Body of pancreas (tissue), 4 donors: ENCODE results near the gene SFTPA2. TPM values are rescaled to one million over a fixed set of nuclear protein-coding genes. Genes with fewer than 3 reads are reported as not detected.
"Not testable (repeated sequence)": the region's sequence is repeated elsewhere in the genome, so short reads cannot be mapped to it uniquely, and the experiment has no call there.

ENCODE experiments used
- ATAC-seq: fragments of 150-250 bp; one replicate; pipeline ENCODE4 v1.9.1; 2016
- DNase-seq, 4 donors: peaks; one replicate each; pipeline ENCODE4 v3.0.0-alpha.2; 2019
- H3K27ac ChIP-seq, 4 donors: fragments of 200-600 bp; sonication (generic); 1 replicate in 3 of 4; 2 replicates in 1 of 4; pipeline versions ENCODE4 v1.5.1 to v1.6.1; 2016 to 2019; ENCODE audit warnings: mild to moderate bottlenecking in 1 of 4, mixed read lengths in 1 of 4, moderate library complexity in 1 of 4
- H3K27me3 ChIP-seq, 2 donors: fragments of 200-600 bp; sonication (generic); one replicate each; pipeline ENCODE4 v1.6.0; 2016; ENCODE audit warnings: mild to moderate bottlenecking in 1 of 2
- H3K36me3 ChIP-seq, 2 donors: fragments of 200-600 bp; sonication (generic); replicated peaks in 1 of 2; 2 replicates each; pipeline ENCODE4 v1.5.1; 2016; ENCODE audit warnings: low read depth in 2 of 2; ENCODE audit not compliant: insufficient read depth in 1 of 2
- H3K4me1 ChIP-seq: fragments of 200-600 bp; sonication (generic); one replicate; pipeline ENCODE4 v1.6.0; 2016
- H3K4me3 ChIP-seq, 2 donors: fragments of 200-600 bp; sonication (generic); 1 replicate in 1 of 2; 2 replicates in 1 of 2; pipeline ENCODE4 v1.5.1; 2016 to 2019
- H3K9me3 ChIP-seq, 3 donors: fragments of 200-600 bp; sonication (generic); 1 replicate in 2 of 3; 2 replicates in 1 of 3; pipeline ENCODE4 v1.5.1; 2016
- CTCF ChIP-seq, 7 experiments: fragments of 450-650 bp in 4 of 7; fragments of 200-600 bp in 3 of 7; sonication (generic) in 3 of 7; IDR thresholded peaks; one replicate each; pipeline ENCODE4 v1.5.1; 2016 to 2019; ENCODE audit warnings: antibody characterized with exemption in 7 of 7
- POLR2A ChIP-seq, 3 donors: fragments of 450-650 bp; IDR thresholded peaks; one replicate each; pipeline ENCODE4 v1.6.1; 2016; ENCODE audit warnings: antibody characterized with exemption in 3 of 3, mild to moderate bottlenecking in 2 of 3
- WGBS, 2 donors: methylation state at CpG; one replicate each; pipeline ENCODE4 v1.1.5; 2017; 5-methylcytosine and 5-hydroxymethylcytosine counted together
- intact Hi-C: fragments of 100-400 bp; cut with DNase I; formaldehyde crosslinking; loops from one replicate; pipeline ENCODE4 v1.15.1; 2023
- small RNA-seq: library from RNA; depleted of rRNA; stranded (forward); fragments of <200 nt; gene quantifications from one replicate; pipeline ENCODE3, GENCODE V24; 2016
- total RNA-seq, 2 donors: library from RNA; depleted of rRNA; stranded (reverse); fragments of >200 nt; gene quantifications; one replicate each; pipeline ENCODE4 v1.1.0, GENCODE V29; 2016

SFTPA2 gene
- total RNA-seq, 2 donors from 2014 or later = 1.6 TPM; not detected in 1

- intact Hi-C loops, H3K27me3 ChIP-seq, H3K4me1 ChIP-seq, DNase-seq, H3K27ac ChIP-seq, H3K36me3 ChIP-seq, H3K9me3 ChIP-seq, H3K4me3 ChIP-seq: not testable (repeated sequence)
- peak; percentile 67 for ATAC-seq
- WGBS, 2 donors = 86 to 94% methylated on average over 2 of the region's 3 CpGs
Observed at GRCh38 chr10:79509306-79509933, 50.8 kb downstream of the SFTPA2 start.

GRCh38 chr10:79508245-79508644 is 52.0 kb downstream of the SFTPA2 start:
- H3K4me1 ChIP-seq, H3K27me3 ChIP-seq, H3K4me3 ChIP-seq, DNase-seq, H3K27ac ChIP-seq, H3K9me3 ChIP-seq, H3K36me3 ChIP-seq, ATAC-seq, intact Hi-C loops: not testable (repeated sequence)
- WGBS, 2 donors = 61 to 78% methylated on average over 3 to 4 of the region's 4 CpGs

- Histone ChIP-seq H3K27ac (no peak overlapping the region), H3K27me3 (no peaks in the 10 kb centered on the region), H3K4me3 (no peak overlapping the region), H3K9me3 (no peaks in the 10 kb centered on the region), H3K4me1 (no peaks in the 10 kb centered on the region), H3K36me3 (no peaks in the 10 kb centered on the region)
- ATAC-seq (no peak), DNase-seq (no peak)
- 46 to 64% methylated on average over 8 to 9 of the region's 9 CpGs for WGBS, 2 donors
- no peak for TF ChIP-seq CTCF (IDR thresholded peaks at IDR 0.05)
- no peak for TF ChIP-seq POLR2A (IDR thresholded peaks at IDR 0.05)
- intact Hi-C loops = no loop called here
Observed at GRCh38 chr10:79507440-79508167, 52.6 kb downstream of the SFTPA2 start.

Small RNA genes within 50 kb of the gene (small RNA-seq; reads per million reads assigned to genes)
- gene BX248123.2 = not detected
- not detected for gene RPS12P18

Other genes starting within 250 kb of the SFTPA2 start
- gene PPIF, start 212.9 kb downstream of the SFTPA2 start, total RNA-seq = 10 to 100 TPM; 19.2 to 67.9 TPM
- 10 to 100 TPM; 14.0 to 19.8 TPM for gene ZCCHC24, start 114.8 kb downstream of the SFTPA2 start, total RNA-seq
- gene EIF5AL1, start 47.9 kb downstream of the SFTPA2 start, total RNA-seq = not detected
- under 1 TPM in 1 of 2 donors, not detected in 1; 0.26 TPM for gene SFTPA1, start 50.5 kb upstream of the SFTPA2 start, total RNA-seq
- 1 to 10 TPM in 1 of 2 donors, under 1 TPM in 1; 0.33 to 1.3 TPM for gene NUTM2B, start 142.8 kb upstream of the SFTPA2 start, total RNA-seq